Posterior cingulate gyrus (tissue), 11 donors: ENCODE measurements around the gene MTLN.
A peak's percentile ranks its signal among the peaks of the same experiment; 100 is the strongest.
"Not testable (repeated sequence)": the region's sequence is repeated elsewhere in the genome, so short reads cannot be mapped to it uniquely, and the experiment has no call there.

Source experiments
- DNase-seq, 10 donors: peaks; one replicate each; pipeline versions ENCODE4 v3.0.0 to v3.0.0-alpha.2; 2020 to 2021; ENCODE audit warnings: mixed read lengths in 3 of 10
- intact Hi-C: fragments of 100-400 bp; cut with DNase I; formaldehyde crosslinking; loops from one replicate; pipeline ENCODE4 v1.15.1; 2023

The MTLN gene

GRCh38 chr2:110211938-110212858 is at the start of gene MTLN:
TSS of gene MTLN (minus strand) at chr2:110212547. CDS start at chr2:110212525, 22 bp downstream.
- intact Hi-C loops, result loop anchor here (1.0 kb wide), 1 partner anchor 8 kb away; no protein-coding TSS in a partner anchor
- DNase-seq, result peak; percentile 63 to 96 (median 72)

- DNase-seq, intact Hi-C loops: not testable (repeated sequence)
Measured at GRCh38 chr2:110261910-110262309, 49.6 kb upstream of the MTLN start.

- DNase-seq, result not testable (repeated sequence)
Measured at GRCh38 chr2:110248081-110248795, 35.9 kb upstream of the MTLN start.

GRCh38 chr2:110245488-110246435 is 33.4 kb upstream of the MTLN start:
- DNase-seq, intact Hi-C loops: not testable (repeated sequence)

More at GRCh38 chr2:110248081-110248795, 35.9 kb upstream of the MTLN start:
- intact Hi-C loops, result not testable (repeated sequence)

- intact Hi-C loops, DNase-seq: not testable (repeated sequence)
Measured at GRCh38 chr2:110243283-110243682, 30.9 kb upstream of the MTLN start.

GRCh38 chr2:110234514-110234913 is 22.2 kb upstream of the MTLN start:
- DNase-seq, result peak in 1 of 10 donors; percentile 50
- intact Hi-C loops, result not testable (repeated sequence)

GRCh38 chr2:110229886-110230285 is 17.5 kb upstream of the MTLN start:
- DNase-seq, intact Hi-C loops: not testable (repeated sequence)

GRCh38 chr2:110222626-110223025 is 10.3 kb upstream of the MTLN start:
- DNase-seq, intact Hi-C loops: not testable (repeated sequence)

GRCh38 chr2:110221938-110222337 is 9.6 kb upstream of the MTLN start:
- no peak for DNase-seq
- intact Hi-C loops, result no loop called here

- DNase-seq, result no peak
- intact Hi-C loops, result no loop called here
Measured at GRCh38 chr2:110220190-110220564, 7.8 kb upstream of the MTLN start.

- no peak for DNase-seq
- intact Hi-C loops, result no loop called here
Measured at GRCh38 chr2:110219496-110220189, 7.3 kb upstream of the MTLN start.

- DNase-seq, intact Hi-C loops: not testable (repeated sequence)
Measured at GRCh38 chr2:110218889-110219288, 6.5 kb upstream of the MTLN start.

GRCh38 chr2:110216803-110217202 is 4.5 kb upstream of the MTLN start:
- DNase-seq, result no peak
- intact Hi-C loops, result no loop called here

GRCh38 chr2:110216199-110216598 is 3.9 kb upstream of the MTLN start:
- no peak for DNase-seq
- intact Hi-C loops, result no loop called here

GRCh38 chr2:110215566-110216158 is 3.3 kb upstream of the MTLN start:
- DNase-seq, result no peak
- intact Hi-C loops, result no loop called here

GRCh38 chr2:110215091-110215490 is 2.7 kb upstream of the MTLN start:
- intact Hi-C loops, result no loop called here

GRCh38 chr2:110213522-110213921 is 1.2 kb upstream of the MTLN start:
- intact Hi-C loops, DNase-seq: not testable (repeated sequence)

More at GRCh38 chr2:110215091-110215490, 2.7 kb upstream of the MTLN start:
- DNase-seq, result no peak

GRCh38 chr2:110205660-110206455 is 6.5 kb downstream of the MTLN start:
- intact Hi-C loops, result no loop called here
- DNase-seq, result no peak
